Neural cell (in vitro differentiated cells): Measurements from ENCODE around the gene ZNF23. TPM values are rescaled to one million over a fixed set of nuclear protein-coding genes. Genes with fewer than 3 reads are reported as not detected.
"Not testable (repeated sequence)": the region's sequence is repeated elsewhere in the genome, so short reads cannot be mapped to it uniquely, and the experiment has no call there.

ENCODE experiments used
- H2AFZ ChIP-seq: fragments of 200-600, 300-800 bp; sonication (generic), shearing (Covaris generic); 2 replicates; pipeline ENCODE4 v1.6.0; 2014; ENCODE audit warnings: low read depth, mild to moderate bottlenecking, antibody characterized with exemption, low read length, moderate library complexity
- H3F3A ChIP-seq: fragments of 200-600 bp; shearing (Covaris generic); 2 replicates; pipeline ENCODE4 v1.6.1; 2016; ENCODE audit warnings: mild to moderate bottlenecking, moderate library complexity, mixed read lengths, antibody characterized with exemption, low read length; ENCODE audit not compliant: insufficient read depth, poor library complexity, severe bottlenecking
- H3K27ac ChIP-seq: fragments of 200-600, 300-800 bp; sonication (generic), shearing (Covaris generic); 2 replicates; pipeline ENCODE4 v1.5.1; 2014; ENCODE audit warnings: mild to moderate bottlenecking, low read length, moderate library complexity
- H3K27me3 ChIP-seq: fragments of 300-800, 200-600 bp; sonication (generic), shearing (Covaris generic); 2 replicates; pipeline ENCODE4 v1.6.0; 2014; ENCODE audit warnings: mild to moderate bottlenecking, low read depth, low read length, moderate library complexity; ENCODE audit not compliant: insufficient read depth
- H3K36me3 ChIP-seq: fragments of 300-800, 200-600 bp; sonication (generic), shearing (Covaris generic); 2 replicates; pipeline ENCODE4 v1.5.1; 2014; ENCODE audit warnings: mild to moderate bottlenecking, antibody characterized with exemption, low read length, moderate library complexity; ENCODE audit not compliant: insufficient read depth
- H3K4me2 ChIP-seq: fragments of 300-800, 200-600 bp; sonication (generic), shearing (Covaris generic); 2 replicates; pipeline ENCODE4 v1.6.0; 2014; ENCODE audit warnings: mild to moderate bottlenecking, low read length
- H3K4me3 ChIP-seq: fragments of 300-800, 200-600 bp; sonication (generic), shearing (Covaris generic); 2 replicates; pipeline ENCODE4 v1.5.1; 2014; ENCODE audit warnings: mild to moderate bottlenecking, low read length, moderate library complexity
- H3K79me2 ChIP-seq: fragments of 200-600 bp; shearing (Covaris generic); replicated peaks from 2 replicates; pipeline ENCODE4 v1.6.0; 2014; ENCODE audit warnings: mild to moderate bottlenecking, low read length, moderate library complexity; ENCODE audit not compliant: insufficient read depth
- H3K9ac ChIP-seq: fragments of 300-800, 200-600 bp; sonication (generic), shearing (Covaris generic); 2 replicates; pipeline ENCODE4 v1.6.1; 2016; ENCODE audit warnings: mild to moderate bottlenecking, low read length, mixed read lengths
- H3K9me2 ChIP-seq: fragments of 200-600 bp; shearing (Covaris generic); 2 replicates; pipeline ENCODE4 v1.6.1; 2016; ENCODE audit warnings: mild to moderate bottlenecking, low read length, mixed read lengths; ENCODE audit not compliant: insufficient read depth
- H3K9me3 ChIP-seq: fragments of 200-600, 300-800 bp; sonication (generic), shearing (Covaris generic); 2 replicates; pipeline ENCODE4 v1.6.1; 2016; ENCODE audit warnings: mild to moderate bottlenecking, mixed run types, low read length, moderate library complexity, mixed read lengths
- H4K20me1 ChIP-seq: fragments of 200-600 bp; shearing (Covaris generic); 2 replicates; pipeline ENCODE4 v1.6.1; 2016; ENCODE audit warnings: mild to moderate bottlenecking, mixed run types; ENCODE audit not compliant: insufficient read depth
- EP300 ChIP-seq: fragments of 450-650 bp; conservative IDR thresholded peaks from 2 replicates; pipeline ENCODE4 v1.6.1; 2014; ENCODE audit warnings: antibody characterized with exemption, mild to moderate bottlenecking, moderate library complexity; ENCODE audit not compliant: poor library complexity, severe bottlenecking
- EZH2 ChIP-seq: fragments of 200-600, 300-800 bp; shearing (Covaris generic), sonication (generic); IDR thresholded peaks from 2 replicates; pipeline ENCODE4 v1.6.1; 2014; ENCODE audit warnings: antibody characterized with exemption, low read length, borderline replicate concordance, mild to moderate bottlenecking; ENCODE audit not compliant: insufficient read depth, poor library complexity, severe bottlenecking
- MXI1 ChIP-seq: fragments of 450-650 bp; conservative IDR thresholded peaks from 2 replicates; pipeline ENCODE4 v1.6.1; 2014; ENCODE audit warnings: antibody characterized with exemption, mild to moderate bottlenecking; ENCODE audit not compliant: poor library complexity, severe bottlenecking
- POLR2AphosphoS5 ChIP-seq: IDR thresholded peaks from 2 replicates; pipeline ENCODE4 v1.6.1; 2012
- RAD21 ChIP-seq: fragments of 450-650 bp; conservative IDR thresholded peaks from 2 replicates; pipeline ENCODE4 v1.6.1; 2014; ENCODE audit warnings: antibody characterized with exemption, mild to moderate bottlenecking, moderate library complexity
- REST ChIP-seq: IDR thresholded peaks from 2 replicates; pipeline ENCODE4 v1.6.1; 2012; ENCODE audit warnings: borderline replicate concordance
- SMC3 ChIP-seq: fragments of 450-650 bp; conservative IDR thresholded peaks from 2 replicates; pipeline ENCODE4 v1.6.1; 2014; ENCODE audit warnings: antibody characterized with exemption, mild to moderate bottlenecking, moderate library complexity; ENCODE audit not compliant: poor library complexity
- TAF1 ChIP-seq: IDR thresholded peaks from 2 replicates; pipeline ENCODE4 v1.6.1; 2012; ENCODE audit warnings: low read depth
- polyA plus RNA-seq: library from polyadenylated mRNA; depleted of rRNA; stranded (reverse); fragments of >200 nt; gene quantifications from 2 replicates; pipeline ENCODE4 v1.2.3, GENCODE V29; 2014
- TF ChIP-seq, protein P1 (sequence below): fragments of 450-650 bp; IDR thresholded peaks from 2 replicates; pipeline ENCODE4 v1.5.1; 2014; ENCODE audit warnings: antibody characterized with exemption, mild to moderate bottlenecking, moderate library complexity; ENCODE audit not compliant: poor library complexity, severe bottlenecking

The ZNF23 gene
- polyA plus RNA-seq, 1 donor from 2014 or later, result 40.4 TPM

- H3K9me3 ChIP-seq, result no peaks in the 10 kb centered on the region
- no peaks in the 10 kb centered on the region for H3F3A ChIP-seq
- H3K36me3 ChIP-seq, result no peaks in the 10 kb centered on the region
- H3K4me2 ChIP-seq, result no peak overlapping the region
- no peaks in the 10 kb centered on the region for H3K79me2 ChIP-seq
- no peak overlapping the region for H2AFZ ChIP-seq
- H3K9ac ChIP-seq, result no peak overlapping the region
- no peak overlapping the region for H3K27ac ChIP-seq
- no peaks in the 10 kb centered on the region for H3K27me3 ChIP-seq
- no peak overlapping the region for H3K4me3 ChIP-seq
- H3K9me2 ChIP-seq, result no peaks in the 10 kb centered on the region
- no peak for TF ChIP-seq TAF1
- TF ChIP-seq EZH2, result no peak
- no peak for TF ChIP-seq SMC3
- no peak for TF ChIP-seq REST
- TF ChIP-seq EP300, result no peak
- TF ChIP-seq RAD21, result no peak
- H4K20me1 ChIP-seq, result no peaks in the 10 kb centered on the region
Observed at GRCh38 chr16:71504901-71505300, 42.9 kb upstream of the ZNF23 start.

- H2AFZ ChIP-seq, H3K27me3 ChIP-seq: not testable (repeated sequence)
Observed at GRCh38 chr16:71504051-71504450, 42.0 kb upstream of the ZNF23 start.

DNA sequence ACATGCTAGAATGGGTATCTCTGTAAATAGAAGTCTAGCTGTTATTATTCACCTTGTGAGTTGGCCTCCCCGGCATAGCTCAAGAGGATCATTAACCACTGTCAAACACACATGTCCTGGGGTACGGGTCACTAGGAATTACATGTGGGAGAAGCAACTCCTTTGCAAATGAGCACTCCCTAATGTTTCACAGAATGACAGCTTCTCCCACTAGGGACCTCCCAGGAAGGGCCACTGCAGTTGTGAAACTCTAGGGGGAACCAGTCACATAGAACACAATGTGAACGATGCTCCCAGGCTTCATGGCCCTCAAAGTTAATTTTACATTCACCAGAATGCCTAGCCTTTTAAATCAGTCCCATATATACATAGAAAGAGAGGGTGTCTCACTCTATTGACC is 39.5 kb upstream of the ZNF23 start:
- no peak overlapping the region for H3K27ac ChIP-seq
- no peak overlapping the region for H3K9ac ChIP-seq
- TF ChIP-seq REST (no peak), EZH2 (no peak), RAD21 (no peak), EP300 (no peak), MXI1 (no peak), POLR2AphosphoS5 (no peak), SMC3 (no peak), TAF1 (no peak)
- TF ChIP-seq, protein P1, sequence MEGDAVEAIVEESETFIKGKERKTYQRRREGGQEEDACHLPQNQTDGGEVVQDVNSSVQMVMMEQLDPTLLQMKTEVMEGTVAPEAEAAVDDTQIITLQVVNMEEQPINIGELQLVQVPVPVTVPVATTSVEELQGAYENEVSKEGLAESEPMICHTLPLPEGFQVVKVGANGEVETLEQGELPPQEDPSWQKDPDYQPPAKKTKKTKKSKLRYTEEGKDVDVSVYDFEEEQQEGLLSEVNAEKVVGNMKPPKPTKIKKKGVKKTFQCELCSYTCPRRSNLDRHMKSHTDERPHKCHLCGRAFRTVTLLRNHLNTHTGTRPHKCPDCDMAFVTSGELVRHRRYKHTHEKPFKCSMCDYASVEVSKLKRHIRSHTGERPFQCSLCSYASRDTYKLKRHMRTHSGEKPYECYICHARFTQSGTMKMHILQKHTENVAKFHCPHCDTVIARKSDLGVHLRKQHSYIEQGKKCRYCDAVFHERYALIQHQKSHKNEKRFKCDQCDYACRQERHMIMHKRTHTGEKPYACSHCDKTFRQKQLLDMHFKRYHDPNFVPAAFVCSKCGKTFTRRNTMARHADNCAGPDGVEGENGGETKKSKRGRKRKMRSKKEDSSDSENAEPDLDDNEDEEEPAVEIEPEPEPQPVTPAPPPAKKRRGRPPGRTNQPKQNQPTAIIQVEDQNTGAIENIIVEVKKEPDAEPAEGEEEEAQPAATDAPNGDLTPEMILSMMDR, result no peak
- H3K4me2 ChIP-seq, result no peak overlapping the region
- no peaks in the 10 kb centered on the region for H3K9me2 ChIP-seq
- H3K79me2 ChIP-seq, result no peaks in the 10 kb centered on the region
- H3K4me3 ChIP-seq, result no peak overlapping the region
- H2AFZ ChIP-seq, result no peak overlapping the region
- H3K27me3 ChIP-seq, result no peaks in the 10 kb centered on the region
- H3K9me3 ChIP-seq, result no peaks in the 10 kb centered on the region
- no peaks in the 10 kb centered on the region for H3F3A ChIP-seq
- no peaks in the 10 kb centered on the region for H3K36me3 ChIP-seq
- H4K20me1 ChIP-seq, result no peaks in the 10 kb centered on the region

More at GRCh38 chr16:71504051-71504450, 42.0 kb upstream of the ZNF23 start:
- H3K27ac ChIP-seq, H3F3A ChIP-seq, H3K79me2 ChIP-seq, H3K9me2 ChIP-seq, H4K20me1 ChIP-seq, H3K9ac ChIP-seq, H3K9me3 ChIP-seq, H3K4me2 ChIP-seq, H3K4me3 ChIP-seq, H3K36me3 ChIP-seq: not testable (repeated sequence)
